HG02759 (cell line): ENCODE data around the gene TRIM44.
"Not testable (repeated sequence)": the region's sequence is repeated elsewhere in the genome, so short reads cannot be mapped to it uniquely, and the experiment has no call there.

Experiments used
- ATAC-seq: cut with Tn5 transposase; IDR thresholded peaks from one replicate; pipeline ENCODE4 v1.9.1; 2021; ENCODE audit warnings: mild to moderate bottlenecking, moderate library complexity; ENCODE audit not compliant: unreplicated experiment

Gene TRIM44

DNA sequence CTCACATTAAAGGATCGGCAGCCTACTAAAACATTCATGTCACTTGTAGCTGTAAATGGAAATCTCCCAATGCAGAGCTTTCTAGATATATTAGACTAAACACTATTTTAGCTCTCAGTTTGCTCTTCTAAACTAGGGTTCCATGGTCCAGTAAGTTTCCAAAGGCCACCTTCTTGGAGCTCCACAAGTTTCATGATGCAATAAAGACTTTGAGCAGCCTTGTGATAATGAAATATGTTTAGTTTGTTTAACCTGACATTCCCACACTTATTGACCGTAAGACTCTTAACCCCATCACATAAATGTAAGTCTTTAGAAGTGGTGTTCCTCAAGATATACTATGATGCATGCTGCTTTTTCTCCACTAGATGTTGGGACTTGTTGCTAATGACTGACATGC, 87.7 kb downstream of the TRIM44 start:
- ATAC-seq, result no peak

DNA sequence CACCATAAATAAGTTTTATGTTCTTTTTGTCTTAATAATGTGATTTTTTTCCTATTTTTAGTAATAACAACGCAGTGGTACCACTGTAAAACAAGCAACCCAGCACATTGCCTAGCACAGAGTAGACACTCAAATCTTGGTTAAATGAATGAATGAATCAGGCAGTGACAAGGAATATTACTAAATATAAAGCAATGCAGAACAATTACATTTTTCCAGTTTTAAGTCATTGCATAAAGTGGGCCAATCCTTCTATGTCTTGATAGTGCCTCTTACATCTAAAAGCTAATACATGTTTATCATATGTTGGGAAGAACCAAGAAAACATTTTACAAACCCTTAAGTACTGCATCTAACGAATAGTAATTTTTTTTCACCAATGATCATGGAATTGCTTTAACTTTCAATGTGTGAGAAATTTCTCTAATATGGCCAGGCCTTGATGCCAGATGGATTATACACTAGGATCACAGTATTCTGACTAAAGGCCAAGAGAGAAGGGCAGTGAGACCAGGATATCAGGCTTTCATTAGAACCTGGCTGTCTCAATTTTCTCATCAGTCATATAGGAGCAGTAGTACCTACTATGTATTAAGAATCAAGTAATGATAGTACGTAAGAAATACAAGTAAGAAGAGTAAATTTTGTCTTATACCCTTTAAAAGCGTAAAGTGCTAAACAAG, 88.5 kb downstream of the TRIM44 start:
- no peak for ATAC-seq

DNA sequence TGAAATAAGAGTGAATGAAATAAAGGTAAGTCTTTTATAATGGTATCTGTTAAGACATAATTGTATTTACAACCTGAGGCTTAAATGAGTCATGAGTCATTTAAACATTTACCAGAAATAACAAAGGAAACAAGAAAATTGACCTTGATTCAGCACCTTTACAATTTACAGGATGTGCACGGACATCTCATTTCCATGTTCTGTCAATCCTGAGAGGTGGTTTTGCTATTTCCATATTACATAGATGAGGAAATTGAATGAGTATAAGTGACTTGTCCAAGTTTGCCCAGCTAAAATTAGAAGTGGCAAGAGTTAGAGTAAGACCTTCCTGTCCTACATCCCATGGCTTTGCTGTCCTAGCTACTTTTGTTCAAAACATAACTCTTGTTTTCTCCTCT, 89.1 kb downstream of the TRIM44 start:
- ATAC-seq, result no peak

GRCh38 chr11:35752115-35752514, 89.5 kb downstream of the TRIM44 start:
- no peak for ATAC-seq

DNA sequence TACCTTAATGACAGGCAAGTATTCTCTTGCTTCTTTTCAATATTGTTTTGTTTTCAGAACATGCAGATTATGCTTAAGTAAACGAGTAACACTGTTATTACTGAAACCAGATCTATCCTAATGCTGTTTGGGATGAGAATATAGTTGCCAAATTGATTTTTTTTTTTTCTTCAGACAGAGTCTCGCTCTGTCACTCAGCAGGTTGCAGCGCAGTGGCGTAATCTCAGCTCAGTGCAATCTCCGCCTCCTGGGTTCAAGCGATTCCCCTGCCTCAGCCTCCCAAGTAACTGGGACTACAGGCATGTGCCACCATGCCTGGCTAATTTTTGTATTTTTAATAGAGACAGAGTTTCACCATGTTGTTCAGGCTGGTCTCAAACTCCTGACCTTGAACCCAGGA, 91.0 kb downstream of the TRIM44 start:
- not testable (repeated sequence) for ATAC-seq

- not testable (repeated sequence) for ATAC-seq
These were observed 97.4 kb downstream of the TRIM44 start for GRCh38 chr11:35759951-35760350.

- no peak for ATAC-seq
These were observed 99.3 kb downstream of the TRIM44 start for GRCh38 chr11:35761899-35762298.

DNA sequence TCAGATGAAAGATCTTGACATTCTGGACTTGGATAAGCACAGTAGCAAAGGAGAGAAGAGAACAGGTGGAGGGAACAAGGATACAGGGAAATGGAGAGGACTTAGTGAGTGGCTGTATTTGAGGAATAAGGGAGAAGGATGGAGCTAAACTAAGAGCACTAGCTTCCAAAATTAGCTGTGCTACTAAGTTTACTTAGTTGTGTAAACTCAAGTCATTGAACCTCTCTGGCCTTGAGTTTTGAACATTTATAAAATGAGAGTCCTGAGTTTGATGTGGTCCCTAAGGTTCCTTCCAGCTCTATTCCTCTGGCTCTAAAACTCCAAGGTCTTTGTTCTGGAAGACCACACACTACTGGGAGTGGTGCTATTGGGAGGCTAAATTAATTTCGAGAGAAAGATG, 100.7 kb downstream of the TRIM44 start:
- no peak for ATAC-seq

DNA sequence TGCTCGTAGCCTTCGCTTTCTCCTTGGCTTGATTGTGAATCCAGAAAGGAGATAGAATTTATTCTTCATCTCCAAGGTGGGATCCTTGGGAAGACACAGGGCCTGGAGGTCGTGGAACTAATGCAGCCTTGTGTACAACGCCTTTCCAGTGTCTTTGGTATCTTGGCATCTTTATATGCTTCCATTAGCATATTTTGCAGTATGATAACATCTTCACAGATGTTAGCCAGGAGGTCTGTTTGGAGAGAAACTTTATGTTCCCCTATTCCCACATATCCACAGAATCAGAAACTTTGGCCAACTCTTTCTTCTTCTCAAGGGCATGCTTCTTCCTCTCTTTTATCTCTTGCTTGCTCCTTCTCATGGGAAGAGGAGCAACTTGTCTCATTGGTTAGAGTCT, 101.2 kb downstream of the TRIM44 start:
- no peak for ATAC-seq

DNA sequence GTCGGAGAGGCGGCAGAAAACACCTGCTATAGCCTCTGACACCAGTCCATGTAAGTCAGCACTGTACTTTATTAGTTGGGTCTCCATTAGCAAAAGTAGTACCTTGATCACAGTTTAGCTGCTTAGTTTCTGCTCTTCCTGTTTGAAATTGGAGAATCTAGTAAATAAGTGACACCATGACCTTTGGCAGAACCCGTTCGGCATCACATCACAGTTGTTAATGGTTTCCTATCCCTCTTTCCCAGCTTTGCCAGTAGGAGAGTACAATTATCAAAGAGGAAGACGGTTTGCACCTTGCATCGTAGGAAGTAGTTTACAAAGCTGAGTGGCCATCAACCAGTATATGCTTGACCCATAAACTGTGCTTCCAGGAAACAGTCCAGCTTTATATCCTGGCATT, 101.8 kb downstream of the TRIM44 start:
- no peak for ATAC-seq

GRCh38 chr11:35765211-35765610, 102.6 kb downstream of the TRIM44 start:
- ATAC-seq, result no peak

DNA sequence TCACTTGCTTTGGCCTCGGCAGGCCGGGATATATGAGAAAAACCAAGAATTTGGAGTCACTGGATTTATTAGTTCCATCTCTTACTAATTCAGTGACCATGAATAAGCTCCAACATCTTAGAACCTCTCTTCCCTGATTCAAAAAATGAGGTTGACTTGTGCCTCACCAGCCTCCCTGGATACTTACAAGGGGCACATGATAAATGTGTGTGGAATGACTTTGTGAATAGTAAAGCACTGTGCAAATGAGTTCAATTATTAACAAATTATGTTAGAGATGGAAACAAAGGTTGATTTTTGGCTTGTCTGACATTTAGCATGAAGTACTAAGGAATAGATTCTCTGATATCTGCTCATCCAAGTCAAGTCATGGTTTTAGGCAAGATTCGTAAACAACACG, 104.1 kb downstream of the TRIM44 start:
- ATAC-seq, result no peak

GRCh38 chr11:35770425-35770824, 107.8 kb downstream of the TRIM44 start:
- ATAC-seq, result not testable (repeated sequence)

GRCh38 chr11:35771722-35772121, 109.1 kb downstream of the TRIM44 start:
- no peak for ATAC-seq

- ATAC-seq, result not testable (repeated sequence)
These were observed 114.7 kb downstream of the TRIM44 start for GRCh38 chr11:35777241-35777640.

DNA sequence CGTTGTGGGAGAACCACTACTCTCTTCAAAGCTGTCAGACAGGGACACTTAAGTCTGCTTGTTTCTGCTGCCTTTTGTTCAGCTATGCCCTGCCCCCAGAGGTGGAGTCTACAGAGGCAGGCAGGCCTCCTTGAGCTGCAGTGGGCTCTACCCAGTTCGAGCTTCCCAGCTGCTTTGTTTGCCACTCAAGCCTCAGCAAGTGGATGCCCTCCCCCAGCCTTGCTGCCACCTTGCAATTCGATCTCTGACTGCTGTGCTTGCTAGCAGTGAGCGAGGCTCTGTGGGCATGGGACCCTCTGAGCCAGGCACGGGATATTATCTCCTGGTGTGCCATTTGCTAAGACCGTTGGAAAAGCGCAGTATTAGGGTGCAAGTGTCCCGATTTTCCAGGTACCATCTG, 116.4 kb downstream of the TRIM44 start:
- not testable (repeated sequence) for ATAC-seq

GRCh38 chr11:35779409-35779808, 116.8 kb downstream of the TRIM44 start:
- ATAC-seq, result no peak

DNA sequence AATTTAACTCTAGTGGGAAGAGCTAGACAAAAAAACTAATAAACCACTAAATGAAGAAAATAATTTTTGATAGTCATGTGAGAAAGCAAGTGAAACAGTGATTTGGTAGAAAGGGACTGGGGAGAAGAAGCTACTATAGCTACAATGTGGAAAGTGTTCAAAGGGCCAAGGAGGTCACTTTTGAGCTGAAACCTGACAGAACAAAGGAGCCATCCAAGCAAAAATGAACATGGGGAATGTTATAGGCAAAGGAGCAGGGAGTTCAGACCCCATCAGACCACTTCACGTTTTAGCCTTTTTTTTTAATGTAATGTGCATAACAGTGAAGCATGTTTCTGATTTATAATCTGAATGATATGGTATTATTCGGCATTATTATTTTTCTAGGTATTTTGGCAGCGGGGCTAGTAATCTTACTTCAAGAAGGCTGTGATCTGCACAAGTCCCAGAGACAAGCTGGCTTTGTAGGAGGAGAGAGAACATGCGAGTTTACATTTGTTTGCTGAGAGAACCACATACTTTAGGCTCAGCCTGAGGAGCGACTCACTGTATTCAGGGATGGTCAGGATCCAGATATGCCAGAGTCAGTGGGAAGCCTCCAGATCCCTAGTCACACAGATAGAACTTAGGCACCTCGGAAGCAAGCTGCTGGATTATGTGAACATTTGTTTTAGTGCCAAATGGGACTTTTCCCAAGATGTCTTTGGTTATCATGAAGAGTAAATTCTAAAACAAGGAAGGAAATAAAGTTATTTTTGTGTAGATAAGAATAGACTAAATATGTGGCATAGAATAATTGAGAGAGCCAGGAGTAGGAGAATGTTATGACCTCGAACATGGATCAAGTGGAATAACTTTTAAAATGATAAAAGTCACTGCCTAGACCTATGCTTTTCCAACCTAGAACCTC, 118.6 kb downstream of the TRIM44 start:
- ATAC-seq, result no peak

- no peak for ATAC-seq
These were observed 119.4 kb downstream of the TRIM44 start for GRCh38 chr11:35781861-35782470.

- ATAC-seq, result no peak
These were observed 121.2 kb downstream of the TRIM44 start for GRCh38 chr11:35783809-35784208.

- ATAC-seq, result peak; percentile 51
These were observed 122.1 kb downstream of the TRIM44 start for GRCh38 chr11:35784699-35785098.
